GM23338 (cell line): ENCODE measurements around the gene RILPL1. TPM values are rescaled to one million over a fixed set of nuclear protein-coding genes. Genes with fewer than 3 reads are reported as not detected.

ENCODE experiments used
- ATAC-seq: fragments of 200-7000 bp; cut with Tn5 transposase; 3 replicates; pipeline ENCODE4 v1.9.1; 2020
- DNase-seq: peaks from one replicate; pipeline ENCODE4 v3.0.0-alpha.2; 2015; ENCODE audit warnings: low spot score
- H2AFZ ChIP-seq: fragments of 200-600 bp; sonication (generic); 2 replicates; pipeline ENCODE4 v1.8.0; 2016; ENCODE audit warnings: antibody characterized with exemption, mild to moderate bottlenecking, moderate library complexity
- H3F3A ChIP-seq: fragments of 200-600 bp; sonication (generic); replicated peaks from 2 replicates; pipeline ENCODE4 v1.8.0; 2017; ENCODE audit warnings: antibody characterized with exemption, mixed run types, low read depth
- H3K27ac ChIP-seq: fragments of 200-600 bp; sonication (generic); 2 replicates; pipeline ENCODE4 v1.6.1; 2016; ENCODE audit warnings: low read depth
- H3K27me3 ChIP-seq: fragments of 200-600 bp; sonication (generic); 2 replicates; pipeline ENCODE4 v1.8.0; 2016; ENCODE audit warnings: mild to moderate bottlenecking, mixed run types, moderate library complexity; ENCODE audit not compliant: insufficient read depth
- H3K36me3 ChIP-seq: fragments of 200-600 bp; sonication (generic); 2 replicates; pipeline ENCODE4 v1.8.0; 2016; ENCODE audit warnings: mild to moderate bottlenecking; ENCODE audit not compliant: insufficient read depth
- H3K4me1 ChIP-seq: fragments of 200-600 bp; sonication (generic); 2 replicates; pipeline ENCODE4 v1.8.0; 2016; ENCODE audit warnings: mild to moderate bottlenecking, moderate library complexity; ENCODE audit not compliant: insufficient read depth
- H3K4me2 ChIP-seq: fragments of 200-600 bp; sonication (generic); 2 replicates; pipeline ENCODE4 v1.7.1; 2017; ENCODE audit warnings: mixed run types
- H3K4me3 ChIP-seq: fragments of 200-600 bp; sonication (generic); 2 replicates; pipeline ENCODE4 v1.6.1; 2016; ENCODE audit warnings: mixed run types
- H3K79me2 ChIP-seq: fragments of 200-600 bp; sonication (generic); replicated peaks from 2 replicates; pipeline ENCODE4 v1.8.0; 2017; ENCODE audit warnings: mild to moderate bottlenecking; ENCODE audit not compliant: insufficient read depth
- H3K9me2 ChIP-seq: fragments of 200-600 bp; sonication (generic); 2 replicates; pipeline ENCODE4 v1.8.0; 2017; ENCODE audit not compliant: insufficient read depth
- H4K20me1 ChIP-seq: fragments of 200-600 bp; sonication (generic); replicated peaks from 2 replicates; pipeline ENCODE4 v1.8.0; 2017; ENCODE audit warnings: mild to moderate bottlenecking; ENCODE audit not compliant: insufficient read depth
- H3K27ac Mint-ChIP-seq: 2 replicates; pipeline ENCODE4 v1.8.0; 2020; ENCODE audit warnings: inconsistent platforms, mild to moderate bottlenecking, moderate library complexity, mixed read lengths
- H3K27me3 Mint-ChIP-seq: 3 replicates; pipeline ENCODE4 v1.8.0; 2022; ENCODE audit warnings: low read depth, mild to moderate bottlenecking, moderate library complexity, mixed read lengths, inconsistent platforms; ENCODE audit not compliant: insufficient read depth, poor library complexity
- H3K36me3 Mint-ChIP-seq: 3 replicates; pipeline ENCODE4 v1.8.0; 2021; ENCODE audit warnings: low read depth, mild to moderate bottlenecking, inconsistent platforms, moderate library complexity, mixed read lengths
- H3K4me1 Mint-ChIP-seq: 3 replicates; pipeline ENCODE4 v1.8.0; 2020; ENCODE audit warnings: mild to moderate bottlenecking, inconsistent platforms, mixed read lengths
- H3K4me3 Mint-ChIP-seq: 3 replicates; pipeline ENCODE4 v1.8.0; 2021; ENCODE audit warnings: moderate library complexity, mild to moderate bottlenecking, inconsistent platforms, mixed read lengths
- H3K9me3 Mint-ChIP-seq: 3 replicates; pipeline ENCODE4 v1.8.0; 2020; ENCODE audit warnings: moderate library complexity, mild to moderate bottlenecking, inconsistent platforms, mixed read lengths
- CREB1 ChIP-seq: fragments of 250-450 bp; sonication (Bioruptor Pico); IDR thresholded peaks from 2 replicates; pipeline ENCODE4 v1.5.0; 2020; ENCODE audit warnings: low read depth, mild to moderate bottlenecking, moderate library complexity
- CTCF ChIP-seq, 2 experiments: fragments of 200-600 bp in 1 of 2; sonication (generic) in 1 of 2; conservative IDR thresholded peaks; 2 replicates each; pipeline versions ENCODE4 v1.5.1 to v1.6.1; 2016 to 2017; ENCODE audit warnings: antibody characterized with exemption in 2 of 2, low read depth in 2 of 2, mild to moderate bottlenecking in 2 of 2, moderate library complexity in 1 of 2
- ETS1 ChIP-seq: IDR thresholded peaks from 2 replicates; pipeline ENCODE4 v1.6.1; 2016; ENCODE audit warnings: antibody characterized with exemption
- EZH2 ChIP-seq: fragments of 200-600 bp; sonication (generic); IDR thresholded peaks from one replicate; pipeline ENCODE4 v1.8.0; 2017; ENCODE audit warnings: antibody characterized with exemption, mild to moderate bottlenecking, low read depth; ENCODE audit not compliant: unreplicated experiment
- EZH2phosphoT487 ChIP-seq: fragments of 200-600 bp; sonication (generic); IDR thresholded peaks from one replicate; pipeline ENCODE4 v1.8.1; 2018; ENCODE audit warnings: antibody characterized with exemption; ENCODE audit not compliant: unreplicated experiment
- JUNB ChIP-seq: IDR thresholded peaks from one replicate; pipeline ENCODE4 v1.6.1; 2016; ENCODE audit warnings: antibody characterized with exemption; ENCODE audit not compliant: unreplicated experiment
- POLR2AphosphoS5 ChIP-seq: IDR thresholded peaks from 2 replicates; pipeline ENCODE4 v1.6.1; 2016; ENCODE audit warnings: antibody characterized with exemption, low read depth
- REST ChIP-seq: IDR thresholded peaks from one replicate; pipeline ENCODE4 v1.6.1; 2018; ENCODE audit warnings: antibody characterized with exemption; ENCODE audit not compliant: unreplicated experiment
- STAT1 ChIP-seq: IDR thresholded peaks from one replicate; pipeline ENCODE4 v1.6.1; 2016; ENCODE audit warnings: antibody characterized with exemption; ENCODE audit not compliant: unreplicated experiment
- ZNF331 ChIP-seq: fragments of 250-450 bp; sonication (Bioruptor Pico); IDR thresholded peaks from 2 replicates; pipeline ENCODE4 v1.5.0; 2020; ENCODE audit warnings: low read depth, mild to moderate bottlenecking, moderate library complexity
- ZNF462 ChIP-seq: fragments of 250-450 bp; sonication (Bioruptor Pico); IDR thresholded peaks from 2 replicates; pipeline ENCODE4 v1.5.0; 2020; ENCODE audit warnings: mild to moderate bottlenecking, moderate library complexity
- polyA plus RNA-seq: library from polyadenylated mRNA; unstranded; fragments of >200 nt; fragmentation: Nextera tagmentation; extraction: Ambion mirVana; gene quantifications from 2 replicates; pipeline ENCODE4 v1.2.1, GENCODE V29; 2016
- total RNA-seq: library from RNA; depleted of rRNA; stranded (reverse); fragments of >200 nt; shearing (Covaris generic); gene quantifications from 2 replicates; pipeline ENCODE4 v1.2.3, GENCODE V29; 2014

RILPL1 gene
- total and polyA plus RNA-seq, 2 experiments from 2014 or later = 3.9 to 7.9 TPM

GRCh38 chr12:123580772-123581171, 47.3 kb upstream of the RILPL1 start:
- Mint-ChIP-seq H3K36me3 (peaks cover 9% of the 10 kb centered on the region; the same call in 2 of the 3 replicates), H3K27me3 (peaks cover 10% of the 10 kb centered on the region), H3K27ac (no peak overlapping the region), H3K9me3 (peaks cover 2% of the 10 kb centered on the region; the same call in 1 of the 3 replicates), H3K4me3 (no peak overlapping the region), H3K4me1 (peaks cover 10% of the 10 kb centered on the region)
- TF ChIP-seq POLR2AphosphoS5 = no peak
- TF ChIP-seq ZNF462 (CRISPR knock-in tag) = no peak
- no peak for TF ChIP-seq CREB1 (CRISPR knock-in tag)
- TF ChIP-seq EZH2 = no peak
- TF ChIP-seq REST = no peak
- no peak for TF ChIP-seq EZH2phosphoT487
- no peak for TF ChIP-seq ZNF331 (CRISPR knock-in tag)
- TF ChIP-seq JUNB = no peak
- TF ChIP-seq STAT1 = no peak
- no peak for TF ChIP-seq ETS1
- TF ChIP-seq CTCF (conservative IDR thresholded peaks at IDR 0.05; ENCODE audit: low read depth in 2 of 2) = no peak
- H3F3A ChIP-seq = peaks cover 3% of the 10 kb centered on the region; the same call in 1 of the 2 replicates
- H3K27me3 ChIP-seq = no peaks in the 10 kb centered on the region; the same call in 1 of the 2 replicates
- no peak overlapping the region for H3K4me3 ChIP-seq
- no peak overlapping the region for H3K27ac ChIP-seq
- no peaks in the 10 kb centered on the region for H3K9me2 ChIP-seq
- peaks cover 6% of the 10 kb centered on the region for H3K4me1 ChIP-seq
- H3K4me2 ChIP-seq = no peak overlapping the region
- H2AFZ ChIP-seq = no peak overlapping the region
- H3K79me2 ChIP-seq = peaks cover 28% of the 10 kb centered on the region
- DNase-seq (no peak), ATAC-seq (no peak)
- no peaks in the 10 kb centered on the region for H3K36me3 ChIP-seq
- peaks cover 13% of the 10 kb centered on the region; the same call in 1 of the 2 replicates for H4K20me1 ChIP-seq
